Mammary epithelial cell (primary cell): Measurements from ENCODE around the gene SMOC1.

ENCODE experiments used
- EZH2 ChIP-seq: IDR thresholded peaks from 2 replicates; pipeline ENCODE4 v1.6.1; 2012; ENCODE audit warnings: low read length, inconsistent platforms, borderline replicate concordance
- TF ChIP-seq, protein P1 (sequence below), 2 donors: IDR thresholded peaks in 1 of 2; conservative IDR thresholded peaks in 1 of 2; 2 replicates each; pipeline ENCODE4 v1.5.1; 2011 to 2012; ENCODE audit warnings: inconsistent platforms in 2 of 2, low read length in 2 of 2, mild to moderate bottlenecking in 2 of 2, control low read depth in 1 of 2, low read depth in 1 of 2; ENCODE audit not compliant: insufficient read depth in 1 of 2; ENCODE audit errors: extremely low read depth in 1 of 2

DNA sequence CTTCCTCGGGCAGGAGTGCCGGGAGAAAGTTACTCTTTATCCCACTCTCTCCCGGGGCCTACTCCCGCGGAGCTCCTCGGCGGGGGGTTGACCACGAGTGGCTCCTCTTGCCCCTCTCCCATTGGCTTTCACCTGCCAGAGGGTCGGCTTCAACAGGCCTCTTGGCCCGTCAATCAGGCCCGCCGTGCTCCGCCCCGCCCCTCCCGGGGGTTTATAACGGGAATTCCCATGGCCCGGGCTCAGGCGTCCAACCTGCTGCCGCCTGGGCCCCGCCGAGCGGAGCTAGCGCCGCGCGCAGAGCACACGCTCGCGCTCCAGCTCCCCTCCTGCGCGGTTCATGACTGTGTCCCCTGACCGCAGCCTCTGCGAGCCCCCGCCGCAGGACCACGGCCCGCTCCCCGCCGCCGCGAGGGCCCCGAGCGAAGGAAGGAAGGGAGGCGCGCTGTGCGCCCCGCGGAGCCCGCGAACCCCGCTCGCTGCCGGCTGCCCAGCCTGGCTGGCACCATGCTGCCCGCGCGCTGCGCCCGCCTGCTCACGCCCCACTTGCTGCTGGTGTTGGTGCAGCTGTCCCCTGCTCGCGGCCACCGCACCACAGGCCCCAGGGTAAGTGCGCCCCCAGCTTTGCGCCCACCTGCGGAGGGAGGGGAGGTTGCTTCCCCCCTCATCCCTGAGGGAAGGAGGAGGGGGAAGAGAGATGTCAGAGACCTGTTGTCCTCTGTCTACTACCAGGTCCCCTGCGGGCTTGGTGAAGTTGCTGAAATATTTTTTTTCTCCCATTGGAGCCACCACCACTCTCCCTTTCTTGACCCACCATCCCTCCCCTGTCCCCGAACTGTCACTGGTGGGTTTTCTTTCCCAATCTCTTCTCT, at the start of gene SMOC1:
- TF ChIP-seq, protein P1, sequence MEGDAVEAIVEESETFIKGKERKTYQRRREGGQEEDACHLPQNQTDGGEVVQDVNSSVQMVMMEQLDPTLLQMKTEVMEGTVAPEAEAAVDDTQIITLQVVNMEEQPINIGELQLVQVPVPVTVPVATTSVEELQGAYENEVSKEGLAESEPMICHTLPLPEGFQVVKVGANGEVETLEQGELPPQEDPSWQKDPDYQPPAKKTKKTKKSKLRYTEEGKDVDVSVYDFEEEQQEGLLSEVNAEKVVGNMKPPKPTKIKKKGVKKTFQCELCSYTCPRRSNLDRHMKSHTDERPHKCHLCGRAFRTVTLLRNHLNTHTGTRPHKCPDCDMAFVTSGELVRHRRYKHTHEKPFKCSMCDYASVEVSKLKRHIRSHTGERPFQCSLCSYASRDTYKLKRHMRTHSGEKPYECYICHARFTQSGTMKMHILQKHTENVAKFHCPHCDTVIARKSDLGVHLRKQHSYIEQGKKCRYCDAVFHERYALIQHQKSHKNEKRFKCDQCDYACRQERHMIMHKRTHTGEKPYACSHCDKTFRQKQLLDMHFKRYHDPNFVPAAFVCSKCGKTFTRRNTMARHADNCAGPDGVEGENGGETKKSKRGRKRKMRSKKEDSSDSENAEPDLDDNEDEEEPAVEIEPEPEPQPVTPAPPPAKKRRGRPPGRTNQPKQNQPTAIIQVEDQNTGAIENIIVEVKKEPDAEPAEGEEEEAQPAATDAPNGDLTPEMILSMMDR (conservative IDR thresholded peaks at IDR 0.05 in 1 of 2, IDR thresholded peaks at IDR 0.05 in 1 of 2; ENCODE audit: extremely low read depth in 1 of 2, insufficient read depth in 1 of 2, low read depth in 1 of 2, low read length in 2 of 2), result no peak
- TF ChIP-seq EZH2, result no peak
